ENCODE measurements around the gene SLC25A11. TPM values are rescaled to one million over a fixed set of nuclear protein-coding genes. Genes with fewer than 3 reads are reported as not detected.

The SLC25A11 gene
- total RNA-seq, 1 experiment from 2014 or later, result 65.9 TPM

DNA sequence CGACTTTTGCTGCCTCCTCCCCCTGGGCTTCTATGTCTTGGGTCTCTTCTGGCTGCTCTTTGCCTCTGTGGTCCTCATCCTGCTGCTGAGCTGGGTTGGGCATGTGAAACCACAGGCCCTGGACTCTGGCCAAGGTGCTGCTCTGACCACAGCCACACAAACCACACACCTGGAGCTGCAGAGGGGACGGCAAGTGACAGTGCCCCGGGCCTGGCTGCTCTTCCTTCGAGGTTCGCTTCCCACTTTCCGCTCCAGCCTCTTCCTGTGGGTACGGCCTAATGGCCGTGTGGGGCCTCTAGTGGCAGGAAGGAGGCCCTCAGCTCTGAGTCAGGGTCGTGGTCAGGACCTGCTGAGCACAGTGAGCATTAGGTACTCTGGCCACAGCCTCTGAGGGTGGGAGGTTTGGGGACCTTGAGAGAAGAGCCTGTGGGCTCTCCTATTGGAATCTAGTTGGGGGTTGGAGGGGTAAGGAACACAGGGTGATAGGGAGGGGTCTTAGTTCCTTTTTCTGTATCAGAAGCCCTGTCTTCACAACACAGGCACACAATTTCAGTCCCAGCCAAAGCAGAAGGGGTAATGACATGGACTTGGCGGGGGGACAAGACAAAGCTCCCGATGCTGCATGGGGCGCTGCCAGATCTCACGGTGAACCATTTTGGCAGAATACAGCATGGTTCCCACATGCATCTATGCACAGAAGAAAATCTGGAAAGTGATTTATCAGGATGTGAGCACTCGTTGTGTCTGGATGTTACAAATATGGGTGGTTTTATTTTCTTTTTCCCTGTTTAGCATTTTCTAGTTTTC, 5.5 kb downstream of the SLC25A11 start:
- ATAC-seq, result peak; percentile 64
- Histone ChIP-seq H3K36me3 (ENCODE audit: control insufficient read depth, insufficient read depth, low read length) (peaks cover 3% of the 10 kb centered on the region; the same call in 1 of the 2 replicates), H3K27me3 (ENCODE audit: control insufficient read depth, insufficient read depth, low read length) (no peaks in the 10 kb centered on the region), H3K27ac (ENCODE audit: low read length) (no peak overlapping the region), H3K9me3 (ENCODE audit: control insufficient read depth, insufficient read depth, low read depth, low read length) (no peaks in the 10 kb centered on the region), H3K4me3 (ENCODE audit: low read depth in 2 of 2, low read length in 2 of 2) (no peak overlapping the region), H3K4me1 (ENCODE audit: control insufficient read depth, insufficient read depth, low read length) (peaks cover 8% of the 10 kb centered on the region)
- no peak for TF ChIP-seq SIN3A (IDR thresholded peaks at IDR 0.05; ENCODE audit: borderline replicate concordance, insufficient read depth, low read depth, low read length)
- TF ChIP-seq, protein P1, sequence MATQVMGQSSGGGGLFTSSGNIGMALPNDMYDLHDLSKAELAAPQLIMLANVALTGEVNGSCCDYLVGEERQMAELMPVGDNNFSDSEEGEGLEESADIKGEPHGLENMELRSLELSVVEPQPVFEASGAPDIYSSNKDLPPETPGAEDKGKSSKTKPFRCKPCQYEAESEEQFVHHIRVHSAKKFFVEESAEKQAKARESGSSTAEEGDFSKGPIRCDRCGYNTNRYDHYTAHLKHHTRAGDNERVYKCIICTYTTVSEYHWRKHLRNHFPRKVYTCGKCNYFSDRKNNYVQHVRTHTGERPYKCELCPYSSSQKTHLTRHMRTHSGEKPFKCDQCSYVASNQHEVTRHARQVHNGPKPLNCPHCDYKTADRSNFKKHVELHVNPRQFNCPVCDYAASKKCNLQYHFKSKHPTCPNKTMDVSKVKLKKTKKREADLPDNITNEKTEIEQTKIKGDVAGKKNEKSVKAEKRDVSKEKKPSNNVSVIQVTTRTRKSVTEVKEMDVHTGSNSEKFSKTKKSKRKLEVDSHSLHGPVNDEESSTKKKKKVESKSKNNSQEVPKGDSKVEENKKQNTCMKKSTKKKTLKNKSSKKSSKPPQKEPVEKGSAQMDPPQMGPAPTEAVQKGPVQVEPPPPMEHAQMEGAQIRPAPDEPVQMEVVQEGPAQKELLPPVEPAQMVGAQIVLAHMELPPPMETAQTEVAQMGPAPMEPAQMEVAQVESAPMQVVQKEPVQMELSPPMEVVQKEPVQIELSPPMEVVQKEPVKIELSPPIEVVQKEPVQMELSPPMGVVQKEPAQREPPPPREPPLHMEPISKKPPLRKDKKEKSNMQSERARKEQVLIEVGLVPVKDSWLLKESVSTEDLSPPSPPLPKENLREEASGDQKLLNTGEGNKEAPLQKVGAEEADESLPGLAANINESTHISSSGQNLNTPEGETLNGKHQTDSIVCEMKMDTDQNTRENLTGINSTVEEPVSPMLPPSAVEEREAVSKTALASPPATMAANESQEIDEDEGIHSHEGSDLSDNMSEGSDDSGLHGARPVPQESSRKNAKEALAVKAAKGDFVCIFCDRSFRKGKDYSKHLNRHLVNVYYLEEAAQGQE (IDR thresholded peaks at IDR 0.05; ENCODE audit: insufficient read depth in 1 of 2, low read depth in 2 of 2, low read length in 1 of 2), result no peak
- ChIA-PET POLR2A (interaction anchor here (0.6 kb wide), 1 partner anchor 346 kb away, joined by 4 read pairs; no protein-coding TSS in a partner anchor), CTCF (no interaction called here)
- DNase-seq (ENCODE audit: low read depth, low spot score), result no peak
- intact Hi-C loops (cut with micrococcal nuclease; ENCODE audit: unreplicated experiment), result no loop called here
- in situ Hi-C loops (cut with HindIII; ENCODE audit: low pct_unique_long_range_greater_than_20kb, low sequenced_read_pairs), result no loop called here
- BruUV-seq (replicated peaks), result no TSS peak

DNA sequence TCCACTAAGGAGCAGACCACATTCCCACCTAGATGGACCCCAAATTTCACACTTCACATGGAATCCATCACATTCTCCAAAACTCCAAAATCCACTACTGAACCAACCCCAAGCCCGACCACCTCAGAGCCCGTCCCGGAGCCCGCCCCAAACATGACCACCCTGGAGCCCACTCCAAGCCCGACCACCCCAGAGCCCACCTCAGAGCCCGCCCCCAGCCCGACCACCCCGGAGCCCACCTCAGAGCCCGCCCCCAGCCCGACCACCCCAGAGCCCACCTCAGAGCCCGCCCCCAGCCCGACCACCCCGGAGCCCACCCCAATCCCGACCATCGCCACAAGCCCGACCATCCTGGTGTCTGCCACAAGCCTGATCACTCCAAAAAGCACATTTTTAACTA, 6.2 kb downstream of the SLC25A11 start:
- H3K27ac ChIP-seq (ENCODE audit: low read length), result no peak overlapping the region
- TF ChIP-seq, protein P2, sequence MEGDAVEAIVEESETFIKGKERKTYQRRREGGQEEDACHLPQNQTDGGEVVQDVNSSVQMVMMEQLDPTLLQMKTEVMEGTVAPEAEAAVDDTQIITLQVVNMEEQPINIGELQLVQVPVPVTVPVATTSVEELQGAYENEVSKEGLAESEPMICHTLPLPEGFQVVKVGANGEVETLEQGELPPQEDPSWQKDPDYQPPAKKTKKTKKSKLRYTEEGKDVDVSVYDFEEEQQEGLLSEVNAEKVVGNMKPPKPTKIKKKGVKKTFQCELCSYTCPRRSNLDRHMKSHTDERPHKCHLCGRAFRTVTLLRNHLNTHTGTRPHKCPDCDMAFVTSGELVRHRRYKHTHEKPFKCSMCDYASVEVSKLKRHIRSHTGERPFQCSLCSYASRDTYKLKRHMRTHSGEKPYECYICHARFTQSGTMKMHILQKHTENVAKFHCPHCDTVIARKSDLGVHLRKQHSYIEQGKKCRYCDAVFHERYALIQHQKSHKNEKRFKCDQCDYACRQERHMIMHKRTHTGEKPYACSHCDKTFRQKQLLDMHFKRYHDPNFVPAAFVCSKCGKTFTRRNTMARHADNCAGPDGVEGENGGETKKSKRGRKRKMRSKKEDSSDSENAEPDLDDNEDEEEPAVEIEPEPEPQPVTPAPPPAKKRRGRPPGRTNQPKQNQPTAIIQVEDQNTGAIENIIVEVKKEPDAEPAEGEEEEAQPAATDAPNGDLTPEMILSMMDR (IDR thresholded peaks at IDR 0.05), result no peak
- TF ChIP-seq TCF7L2 (IDR thresholded peaks at IDR 0.05; ENCODE audit: low read depth, low read length) (no peak), SIN3A (IDR thresholded peaks at IDR 0.05; ENCODE audit: borderline replicate concordance, insufficient read depth, low read depth, low read length) (no peak), POLR2AphosphoS5 (IDR thresholded peaks at IDR 0.05; ENCODE audit: low read depth, low read length) (no peak)
- TF ChIP-seq, protein P1 (IDR thresholded peaks at IDR 0.05; ENCODE audit: insufficient read depth in 1 of 2, low read depth in 2 of 2, low read length in 1 of 2), result no peak
- no peaks in the 10 kb centered on the region for H3K27me3 ChIP-seq (ENCODE audit: control insufficient read depth, insufficient read depth, low read length)
- peaks cover 4% of the 10 kb centered on the region for H3K4me1 ChIP-seq (ENCODE audit: control insufficient read depth, insufficient read depth, low read length)
- no peaks in the 10 kb centered on the region for H3K9me3 ChIP-seq (ENCODE audit: control insufficient read depth, insufficient read depth, low read depth, low read length)
- intact Hi-C loops (cut with micrococcal nuclease; ENCODE audit: unreplicated experiment), result no loop called here
- CTCF ChIA-PET, result no interaction called here
- no peaks in the 10 kb centered on the region for H3K36me3 ChIP-seq (ENCODE audit: control insufficient read depth, insufficient read depth, low read length)
- H3K4me3 ChIP-seq (ENCODE audit: low read depth in 2 of 2, low read length in 2 of 2), result no peak overlapping the region
- DNase-seq (ENCODE audit: low read depth, low spot score) (no peak), ATAC-seq (no peak)
- in situ Hi-C loops (cut with HindIII; ENCODE audit: low pct_unique_long_range_greater_than_20kb, low sequenced_read_pairs), result no loop called here
- no TSS peak for BruUV-seq (replicated peaks)
- POLR2A ChIA-PET, result interaction anchor here (0.6 kb wide), 1 partner anchor 346 kb away, joined by 4 read pairs; no protein-coding TSS in a partner anchor
